C4-2B (cell line): ENCODE results near the gene POLK.

Experiments
- CTCF ChIP-seq: fragments of 450-650 bp; conservative IDR thresholded peaks from 2 replicates; pipeline ENCODE4 v1.5.1; 2017; ENCODE audit warnings: mild to moderate bottlenecking
- ZFX ChIP-seq: fragments of 450-650 bp; IDR thresholded peaks from 2 replicates; pipeline ENCODE4 v1.6.1; 2017

- no peak for TF ChIP-seq CTCF
- TF ChIP-seq ZFX = no peak
Measured at GRCh38 chr5:75601996-75602395, 90.3 kb downstream of the POLK start.
